GM21619 (cell line): ENCODE results near the gene MED13L.
"Not testable (repeated sequence)": the region's sequence is repeated elsewhere in the genome, so short reads cannot be mapped to it uniquely, and the experiment has no call there.

Experiments
- ATAC-seq: cut with Tn5 transposase; IDR thresholded peaks from one replicate; pipeline ENCODE4 v1.9.1; 2021; ENCODE audit not compliant: unreplicated experiment

Gene MED13L

GRCh38 chr12:116136340-116136739 lies 141.2 kb downstream of the MED13L start:
- no peak for ATAC-seq

DNA sequence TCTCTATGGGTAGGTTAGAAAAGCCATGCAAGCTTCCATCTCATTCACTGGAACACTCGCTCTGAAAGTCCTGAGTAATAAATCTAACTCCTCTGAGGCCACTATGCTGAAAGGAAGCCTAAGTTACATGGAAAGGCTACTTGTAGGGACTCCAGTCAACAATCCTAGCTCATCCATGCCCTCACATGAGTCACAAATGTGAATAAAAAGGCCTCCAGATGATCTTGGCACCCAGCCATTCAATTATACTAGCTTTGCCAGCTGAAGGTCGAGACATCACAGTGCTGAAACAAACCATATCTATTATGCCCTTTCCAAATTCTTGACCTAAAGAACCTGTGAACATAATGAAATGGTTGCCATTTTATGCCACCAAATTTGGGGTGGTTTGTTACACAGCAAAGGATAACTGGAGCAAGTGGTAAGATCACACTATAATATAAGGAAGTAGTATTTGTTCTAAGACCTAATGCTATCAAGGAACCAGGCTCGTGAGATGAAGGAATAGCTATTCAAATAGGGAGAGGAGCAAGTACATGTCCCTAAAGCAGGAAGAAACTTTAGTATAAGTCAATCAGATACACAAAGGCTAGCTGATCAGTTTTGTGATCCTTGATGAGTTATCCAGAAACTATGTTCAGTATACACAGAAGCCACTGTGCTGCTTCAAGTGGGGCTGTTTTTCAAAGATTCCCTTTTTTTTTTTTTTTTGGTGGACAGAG lies 142.1 kb downstream of the MED13L start:
- no peak for ATAC-seq

DNA sequence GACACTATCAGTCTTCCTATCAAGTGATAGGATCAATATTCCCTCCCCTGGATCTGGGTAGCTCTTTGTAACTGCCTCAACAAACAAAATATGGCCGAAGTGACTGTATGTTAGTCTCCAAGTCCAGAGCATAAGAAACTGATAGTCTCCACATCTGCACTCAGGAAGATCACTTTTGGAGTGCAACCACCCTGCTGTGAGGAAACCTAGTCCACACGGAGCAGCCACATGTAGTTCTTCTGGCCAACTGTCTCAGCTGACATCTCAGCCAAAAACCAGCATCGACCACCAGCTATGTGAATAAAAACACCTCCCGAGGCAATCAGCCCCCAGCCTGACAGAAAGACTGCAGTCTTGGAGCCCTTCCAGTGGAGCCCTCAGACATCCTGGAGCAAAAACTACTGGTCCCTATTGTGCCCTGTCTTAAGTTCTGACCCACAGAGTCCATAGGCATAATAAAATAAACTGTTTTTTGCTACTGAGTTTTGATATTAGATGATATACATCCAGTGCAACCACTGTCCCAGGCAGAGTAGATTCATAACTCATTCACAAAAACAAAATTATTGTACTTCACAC lies 143.8 kb downstream of the MED13L start:
- ATAC-seq, result no peak

GRCh38 chr12:116133149-116133548 lies 144.3 kb downstream of the MED13L start:
- ATAC-seq, result no peak

- ATAC-seq, result not testable (repeated sequence)
Measured at GRCh38 chr12:116131987-116132386, 145.5 kb downstream of the MED13L start.

DNA sequence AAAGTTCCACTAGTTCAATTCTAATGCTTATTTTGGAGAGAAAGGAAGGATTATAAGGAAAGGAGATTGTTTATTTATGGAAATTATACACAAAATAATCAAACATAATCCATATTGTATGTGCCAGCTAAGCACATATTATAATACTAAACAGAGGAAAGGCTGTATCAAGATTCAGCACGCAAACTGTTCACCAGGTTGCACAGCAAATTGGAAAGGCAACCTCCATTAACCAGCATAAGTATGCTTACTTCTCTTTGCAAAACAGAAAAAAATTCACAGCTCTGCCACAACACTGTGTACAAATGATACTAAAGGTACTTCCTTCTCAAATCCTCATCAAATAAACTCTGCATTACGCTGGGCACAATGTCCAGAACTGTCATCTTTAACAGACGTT lies 146.3 kb downstream of the MED13L start:
- ATAC-seq, result no peak

DNA sequence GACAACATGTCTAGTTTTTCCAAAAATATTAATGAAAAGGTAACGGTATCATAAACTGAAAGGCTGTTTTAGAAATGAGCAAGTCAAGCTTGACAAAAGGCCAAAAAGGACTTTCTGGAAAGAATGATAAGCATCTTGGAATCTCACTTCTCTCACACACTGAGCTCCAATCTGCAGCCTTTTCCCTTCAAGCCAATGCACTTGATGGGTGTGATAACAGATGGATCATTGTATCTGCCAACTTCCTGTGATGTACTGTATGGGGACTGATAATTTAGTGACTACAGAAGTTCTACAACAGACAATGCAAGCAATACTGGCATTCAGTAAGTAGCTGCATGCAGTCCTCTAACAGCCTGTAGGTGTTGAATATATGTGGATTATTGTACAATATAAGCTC lies 147.1 kb downstream of the MED13L start:
- no peak for ATAC-seq

DNA sequence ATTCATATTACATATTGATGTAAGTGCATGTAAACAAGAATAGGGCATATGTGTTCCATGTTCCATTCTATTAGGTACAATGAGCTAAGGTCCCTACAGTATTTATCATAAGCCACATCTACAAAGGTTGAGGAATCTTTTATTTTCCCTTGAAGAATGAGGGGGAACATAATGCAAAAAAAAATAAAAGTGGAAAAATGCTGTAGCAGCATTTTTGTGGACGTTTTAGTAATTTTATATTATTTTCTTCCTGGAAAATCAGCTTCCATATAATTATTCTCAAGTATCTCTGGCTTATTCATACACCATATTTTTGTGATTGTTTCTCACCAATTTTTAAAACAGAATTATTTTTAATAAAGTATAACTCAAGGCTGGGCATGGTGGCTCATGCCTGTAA lies 148.7 kb downstream of the MED13L start:
- ATAC-seq, result no peak

GRCh38 chr12:116127859-116128258 lies 149.6 kb downstream of the MED13L start:
- no peak for ATAC-seq

- no peak for ATAC-seq
Measured at GRCh38 chr12:116126610-116127009, 150.9 kb downstream of the MED13L start.

GRCh38 chr12:116125956-116126566 lies 151.4 kb downstream of the MED13L start:
- ATAC-seq, result no peak

DNA sequence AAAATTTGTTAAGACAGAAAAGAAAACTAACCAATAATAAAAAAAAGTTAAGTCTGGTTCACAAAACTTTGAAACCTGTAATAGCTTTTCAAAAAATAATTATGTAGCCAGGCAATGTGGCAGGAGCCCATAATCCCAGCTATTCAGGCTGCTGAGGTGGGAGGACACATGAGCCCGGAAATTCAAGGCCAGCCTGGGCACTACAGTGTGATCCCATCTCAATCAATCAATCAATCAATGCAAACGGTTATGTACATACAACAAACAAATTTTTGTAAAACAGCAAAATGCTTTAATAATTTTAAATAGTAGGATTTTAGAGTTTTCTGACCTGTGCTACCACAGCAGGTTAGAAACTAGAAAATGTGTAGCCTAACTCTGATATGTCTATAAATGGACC lies 152.4 kb downstream of the MED13L start:
- no peak for ATAC-seq

DNA sequence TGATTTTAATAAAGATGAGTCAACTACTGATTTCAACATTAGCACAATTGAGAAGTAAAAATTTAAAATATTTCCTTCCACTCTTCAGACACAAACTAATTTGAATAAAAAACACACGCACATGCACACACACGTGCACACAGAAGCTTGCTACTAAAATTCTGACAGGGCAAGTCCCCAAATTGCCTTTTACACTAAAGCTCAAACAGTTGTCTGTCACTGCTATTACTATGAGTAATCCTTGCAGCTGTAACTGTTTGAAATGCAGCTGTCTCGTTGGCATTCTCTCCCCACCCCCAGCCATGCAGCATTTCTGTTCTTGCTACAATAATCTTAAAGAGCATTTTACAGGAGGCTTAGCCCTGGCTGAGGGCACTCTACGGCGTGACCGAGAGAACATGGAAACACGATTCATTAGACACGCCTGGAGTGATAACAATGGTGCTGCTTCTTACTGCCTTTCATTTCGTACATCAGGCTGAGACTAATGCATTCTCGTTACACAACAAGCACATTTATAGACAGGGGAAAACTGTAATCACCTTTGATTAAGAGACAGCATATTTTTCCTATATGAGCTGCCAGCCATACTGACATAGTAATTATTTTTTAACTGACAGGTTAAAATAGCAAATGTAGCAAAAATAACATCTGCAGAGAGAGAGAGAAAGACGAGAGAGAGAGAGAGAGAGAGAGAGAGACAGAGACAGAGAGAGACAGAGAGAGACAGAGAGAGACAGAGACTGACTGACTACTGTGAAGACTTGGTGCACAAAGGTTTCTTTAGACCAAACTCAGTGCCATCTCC lies 153.8 kb downstream of the MED13L start:
- ATAC-seq, result peak; percentile 82

GRCh38 chr12:116122628-116123027 lies 154.9 kb downstream of the MED13L start:
- no peak for ATAC-seq

- ATAC-seq, result no peak
Measured at GRCh38 chr12:116121453-116121871, 156.0 kb downstream of the MED13L start.

DNA sequence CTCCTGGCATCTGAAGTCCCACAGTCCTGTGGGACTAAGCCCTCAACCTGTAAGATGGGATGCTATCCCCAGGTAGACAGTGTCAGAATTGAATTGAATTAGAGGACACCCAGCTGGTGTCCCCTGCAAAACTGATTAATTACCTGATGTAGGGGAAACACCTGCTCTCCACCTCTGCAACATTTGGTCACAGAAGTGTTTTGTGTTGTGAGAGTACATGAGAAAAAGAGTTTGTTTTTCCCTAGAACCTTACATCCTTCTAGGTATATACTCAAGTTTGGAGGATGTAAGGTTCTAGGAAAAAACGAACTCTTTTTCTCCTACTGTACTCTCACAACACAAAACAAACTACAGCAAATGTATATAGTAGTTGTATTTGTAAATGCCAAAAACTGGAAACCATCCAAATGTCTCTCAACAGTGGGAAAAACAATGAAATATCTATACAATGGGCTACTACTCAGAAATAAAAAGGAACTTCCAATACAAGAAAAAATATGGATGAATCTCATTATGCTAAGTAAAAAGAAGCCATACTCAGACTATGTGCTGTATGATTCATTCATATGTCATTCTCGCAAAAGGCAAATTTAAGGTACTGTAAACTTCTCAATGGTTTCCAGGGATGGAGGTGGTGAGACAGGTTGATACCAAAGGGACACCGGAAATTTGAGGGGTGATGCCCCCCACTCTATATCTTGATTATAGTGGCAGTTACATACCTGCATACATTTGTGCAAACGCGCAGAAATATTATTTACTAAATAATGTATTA lies 160.7 kb downstream of the MED13L start:
- no peak for ATAC-seq

DNA sequence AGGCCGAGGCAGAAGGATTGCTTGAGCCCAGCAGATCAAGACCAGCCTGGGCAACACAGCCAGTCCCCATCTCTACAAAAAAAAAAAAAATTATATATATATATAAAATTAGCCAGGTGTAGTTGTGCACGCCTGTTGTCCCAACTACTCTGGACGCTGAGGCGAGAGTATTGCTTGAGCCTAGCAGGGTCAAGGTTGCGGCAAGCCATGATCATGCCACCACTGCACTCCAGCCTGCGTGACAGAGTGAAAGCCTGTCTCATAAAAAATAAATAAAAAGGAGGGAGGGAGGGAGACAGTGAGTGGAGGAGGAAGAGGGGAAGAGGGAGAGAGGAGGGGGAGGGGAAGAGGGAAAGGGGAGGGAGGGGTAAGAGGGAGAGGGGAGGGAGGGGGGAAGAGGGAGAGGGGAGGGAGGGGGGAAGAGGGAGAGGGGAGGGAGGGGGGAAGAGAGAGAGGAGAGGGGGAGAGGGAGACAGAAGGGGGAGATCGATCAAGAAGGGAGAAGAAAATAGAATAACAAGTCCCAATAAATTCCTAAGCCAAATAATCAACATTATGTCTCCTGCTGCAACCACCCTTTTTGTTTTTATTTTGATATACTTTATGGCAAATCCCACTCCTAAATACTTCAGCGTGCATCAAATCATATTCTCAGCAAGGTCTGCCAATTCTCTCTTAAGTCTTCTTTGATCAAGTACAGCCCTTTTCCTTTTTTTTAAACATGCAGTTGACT lies 163.9 kb downstream of the MED13L start:
- no peak for ATAC-seq

DNA sequence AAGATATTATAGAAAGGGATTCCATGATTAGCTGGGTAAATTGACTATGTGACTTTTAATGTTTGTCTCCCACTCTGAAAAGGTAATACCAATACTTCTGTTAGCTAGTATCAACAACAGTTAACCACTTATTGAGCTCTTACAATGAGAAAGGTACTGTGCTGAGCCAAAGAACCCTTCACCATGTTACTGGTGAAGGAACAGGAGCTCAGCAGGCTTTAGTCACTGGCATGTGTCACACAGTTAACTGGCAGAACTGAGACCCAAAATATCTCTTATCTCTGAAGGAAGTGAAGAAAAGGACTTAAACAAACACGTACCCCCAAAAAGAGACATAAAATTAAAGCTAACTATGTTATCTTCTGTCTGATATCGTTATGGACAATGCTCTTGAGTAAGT lies 170.6 kb downstream of the MED13L start:
- ATAC-seq, result no peak

- no peak for ATAC-seq
Measured at GRCh38 chr12:116104167-116104767, 173.2 kb downstream of the MED13L start.

DNA sequence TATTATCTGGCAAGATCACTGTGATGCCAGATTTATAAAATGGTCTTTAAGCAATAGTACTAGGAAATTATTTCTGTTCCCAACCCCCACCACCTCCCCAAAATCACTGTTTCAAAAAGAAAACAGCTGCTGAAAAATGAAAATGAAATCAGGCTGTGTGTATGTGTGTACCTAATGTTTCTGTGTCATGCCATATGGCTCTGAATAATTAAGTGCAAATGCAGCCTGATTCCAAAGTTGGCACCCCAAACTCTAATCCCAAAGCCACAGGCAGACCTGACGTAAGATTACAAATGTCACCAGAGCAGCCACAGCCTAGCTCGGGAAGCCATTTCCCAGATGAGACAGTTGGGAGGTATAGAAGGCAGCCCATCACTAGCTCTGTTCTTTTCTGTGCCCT lies 175.5 kb downstream of the MED13L start:
- ATAC-seq, result no peak
